Stimulated activated CD8-positive, alpha-beta memory T cell treated with anti-CD3 and anti-CD28 coated beads, Interleukin-12 subunit alpha, Interleukin-12 subunit beta, amount 100 ng/mL, for 4 hours (primary cell): ENCODE measurements around the gene ANXA2.

ENCODE experiments used
- DNase-seq: peaks from one replicate; pipeline ENCODE4 v3.0.0-alpha.2; 2020; ENCODE audit warnings: low read depth

Gene ANXA2

DNA sequence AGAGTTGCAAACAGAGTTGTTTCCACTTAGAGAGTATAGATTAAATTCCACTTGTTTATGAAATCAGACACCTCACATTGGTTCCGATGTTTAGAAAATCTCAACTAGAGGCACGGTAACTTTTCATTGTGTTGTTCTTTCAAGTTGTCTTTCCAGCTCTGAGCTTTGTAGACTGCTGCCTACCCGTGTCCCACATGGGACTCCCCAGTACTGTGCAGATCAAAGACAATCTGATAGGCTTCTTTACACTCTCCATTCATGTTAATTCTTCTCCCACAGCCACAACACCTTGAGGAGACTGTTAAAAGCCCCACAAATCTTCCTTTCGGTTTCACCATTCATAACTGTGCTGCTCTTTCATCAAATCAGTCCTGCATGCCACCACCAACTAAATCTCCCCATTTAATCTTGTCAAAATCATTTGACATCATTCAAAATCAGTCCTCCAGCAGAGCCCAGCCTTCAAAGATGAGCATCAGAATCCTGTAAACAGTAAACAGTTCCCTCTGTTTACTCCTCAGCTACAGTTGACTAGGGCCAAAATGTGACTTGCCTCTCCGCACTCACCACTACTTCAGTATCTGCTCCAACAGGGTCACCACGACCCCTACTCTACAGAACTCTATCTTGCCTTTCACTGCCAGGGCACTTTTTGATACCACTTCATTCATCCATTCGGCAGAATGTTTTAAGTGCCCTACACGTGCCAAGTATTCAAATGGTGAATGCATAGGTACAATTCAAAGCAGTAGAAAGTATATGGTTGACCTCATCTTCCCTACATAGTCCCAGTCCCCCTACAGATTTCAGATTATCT lies 8.3 kb downstream of the ANXA2 start:
- DNase-seq: no peak

- no peak for DNase-seq
These were observed 10.5 kb downstream of the ANXA2 start for GRCh38 chr15:60387321-60387720.

DNA sequence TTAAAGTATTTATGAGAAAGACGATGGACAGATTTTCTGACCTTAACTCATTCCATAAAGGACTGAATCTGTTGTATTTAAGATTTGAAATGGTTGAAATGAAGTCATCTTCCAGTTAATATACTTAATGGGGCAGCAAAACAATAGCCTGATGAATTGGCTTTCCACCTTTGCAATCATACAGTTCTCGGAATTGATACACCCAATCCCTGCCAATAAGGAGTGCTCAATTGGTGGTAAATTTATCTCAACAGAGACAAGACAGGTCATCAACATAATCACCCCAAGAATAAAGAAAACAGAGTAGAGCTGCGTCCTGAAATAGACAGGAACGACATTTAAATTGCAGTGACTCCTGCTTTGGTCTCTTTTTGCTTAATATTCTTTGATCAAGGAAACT lies 11.2 kb downstream of the ANXA2 start:
- DNase-seq: no peak

- no peak for DNase-seq
These were observed 11.9 kb downstream of the ANXA2 start for GRCh38 chr15:60385620-60386552.

- no peak for DNase-seq
These were observed 13.2 kb downstream of the ANXA2 start for GRCh38 chr15:60384526-60385126.

DNA sequence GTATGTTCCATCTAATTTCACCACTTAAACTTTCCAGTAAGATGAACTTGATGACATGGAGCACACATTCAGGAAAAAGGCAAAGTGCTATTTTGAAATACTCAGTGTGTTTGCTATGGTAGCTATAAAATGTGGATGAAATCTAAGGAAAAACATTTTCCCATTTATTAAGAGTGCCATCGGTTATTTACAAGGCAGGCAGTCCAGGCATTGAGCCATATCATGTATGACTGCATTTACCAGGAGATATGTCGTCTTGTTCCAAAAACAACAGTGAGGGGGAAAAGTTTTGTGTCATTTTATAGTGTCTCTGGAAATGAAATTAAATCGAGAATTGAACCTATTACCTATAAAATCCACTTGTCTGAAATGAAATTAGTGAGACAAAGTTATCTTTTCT lies 13.7 kb downstream of the ANXA2 start:
- DNase-seq: no peak

GRCh38 chr15:60382773-60383674 lies 14.8 kb downstream of the ANXA2 start:
- DNase-seq: no peak

DNA sequence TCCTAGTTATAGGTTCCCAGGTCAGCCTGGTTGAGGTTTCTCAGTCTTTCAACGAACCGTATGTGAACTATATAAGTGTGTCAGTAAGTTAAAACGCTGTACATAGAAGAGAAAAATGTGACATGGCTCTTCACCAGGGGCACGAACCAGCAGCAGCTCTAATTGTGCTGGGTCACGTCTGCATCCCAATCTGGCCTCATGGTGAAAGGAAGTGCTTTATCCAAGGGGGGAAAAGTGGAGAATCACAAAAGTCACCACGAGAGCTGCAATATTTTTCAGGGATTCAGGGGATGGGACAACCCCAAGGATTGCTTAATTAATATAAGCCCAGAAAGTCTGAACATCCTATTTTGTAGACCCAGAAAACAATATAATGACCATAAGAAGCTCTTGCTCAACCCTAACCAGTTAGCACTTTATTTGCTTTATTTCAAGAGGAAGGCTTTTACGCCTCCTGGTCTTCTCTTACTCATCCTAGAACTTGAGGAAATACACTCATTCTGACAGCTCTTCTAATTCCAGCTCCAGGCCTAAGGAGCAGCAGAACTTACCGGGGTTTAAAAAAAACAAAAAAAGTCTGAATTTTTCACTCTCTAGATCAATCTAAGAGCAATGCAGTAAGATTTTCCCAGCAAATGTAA lies 16.5 kb downstream of the ANXA2 start:
- no peak for DNase-seq

DNA sequence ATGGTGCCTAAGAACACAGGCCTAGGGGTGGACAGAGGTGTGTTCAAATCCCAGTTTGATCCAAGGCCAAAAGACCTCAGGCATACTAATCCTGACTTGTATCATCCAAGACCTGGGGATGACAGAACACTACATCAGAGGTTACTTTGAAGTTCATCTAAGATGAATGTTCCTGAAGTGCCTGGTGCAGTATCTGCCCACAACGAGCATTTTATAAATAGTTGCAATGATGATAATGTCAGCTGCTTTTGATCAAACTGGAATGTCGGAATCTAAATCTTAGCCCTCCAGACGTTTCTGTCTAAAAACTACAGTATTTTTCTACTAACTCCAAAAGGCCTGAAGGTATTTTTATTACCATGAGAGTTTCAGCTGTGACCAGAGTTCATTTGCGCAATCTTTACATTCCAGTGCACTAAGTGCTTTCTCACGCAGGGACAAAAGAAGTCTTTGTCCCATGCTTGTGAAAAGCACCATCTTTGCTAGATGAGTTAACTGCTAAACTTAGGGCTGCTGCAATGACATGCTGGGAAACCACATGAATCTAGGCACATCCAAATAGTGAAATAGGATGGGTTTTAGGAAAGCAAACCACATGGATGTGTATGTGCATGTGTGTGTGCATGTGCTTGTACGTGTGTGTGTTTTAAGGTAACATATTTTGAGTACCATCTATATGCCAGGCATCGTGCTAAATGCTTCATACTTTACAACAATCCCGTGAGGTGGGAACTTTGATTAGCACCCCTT lies 18.1 kb downstream of the ANXA2 start:
- DNase-seq: no peak

GRCh38 chr15:60379185-60379524 lies 18.6 kb downstream of the ANXA2 start:
- DNase-seq: no peak

DNA sequence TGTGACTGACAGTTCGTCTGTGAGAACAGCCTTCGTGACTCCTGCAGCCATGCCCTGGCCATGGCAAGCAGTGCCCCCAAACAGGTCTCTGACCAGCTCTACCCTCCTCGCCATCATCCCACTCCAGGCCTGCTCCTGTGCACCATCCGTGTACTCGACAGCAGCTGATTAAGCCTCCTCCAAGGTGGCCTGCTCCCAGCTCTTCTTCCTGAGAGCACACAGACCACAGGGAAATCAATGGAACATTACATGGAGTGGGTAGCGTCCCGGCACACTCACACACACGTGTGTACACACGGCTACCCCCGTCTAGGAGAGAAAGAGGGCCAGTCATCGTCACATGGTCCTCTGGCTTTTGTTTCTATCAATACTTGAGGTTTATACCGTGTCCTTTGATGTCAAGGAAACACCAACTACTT lies 21.1 kb downstream of the ANXA2 start:
- no peak for DNase-seq

GRCh38 chr15:60375306-60375705 lies 22.5 kb downstream of the ANXA2 start:
- DNase-seq: no peak

DNA sequence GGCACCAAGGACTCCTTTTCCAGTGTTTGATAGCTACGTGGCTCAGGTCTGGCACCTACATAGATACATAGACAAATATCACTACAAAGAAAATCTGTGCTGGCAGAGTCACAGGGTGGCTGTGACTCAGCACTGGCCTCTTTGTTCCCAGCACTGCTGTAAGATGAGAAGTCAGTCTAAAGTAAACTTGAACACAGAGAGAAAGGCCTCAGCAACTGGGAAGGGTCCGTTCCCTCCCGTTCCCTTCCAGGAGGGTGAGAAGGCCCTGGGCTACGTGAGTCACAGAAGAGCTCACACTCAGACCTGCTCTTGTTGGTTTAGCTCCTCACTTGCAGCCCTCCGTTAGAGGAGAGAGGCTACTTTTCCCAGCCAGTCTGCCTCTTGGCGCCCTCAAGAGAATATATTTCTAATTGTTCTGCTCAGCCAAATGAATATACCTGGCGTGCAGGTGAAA lies 23.1 kb downstream of the ANXA2 start:
- no peak for DNase-seq

DNA sequence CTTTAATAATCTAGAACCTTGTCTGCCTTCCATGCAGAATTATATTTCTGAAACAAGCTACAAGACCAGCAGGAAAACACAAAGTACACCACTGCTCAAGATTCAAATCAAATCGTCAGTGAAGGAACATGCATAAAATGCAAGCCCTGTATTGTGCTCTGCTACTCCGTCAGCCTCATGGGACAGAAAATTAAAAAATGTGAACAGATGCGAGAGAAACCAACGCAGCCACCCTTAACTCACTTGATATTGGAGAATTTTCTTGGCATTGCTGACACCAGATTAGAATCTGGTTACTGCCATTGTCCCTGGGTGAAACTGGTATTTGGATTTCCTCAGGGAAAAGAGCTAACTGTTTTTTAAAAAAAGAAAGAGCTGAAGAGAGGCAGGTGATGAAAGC lies 23.6 kb downstream of the ANXA2 start:
- DNase-seq: no peak

DNA sequence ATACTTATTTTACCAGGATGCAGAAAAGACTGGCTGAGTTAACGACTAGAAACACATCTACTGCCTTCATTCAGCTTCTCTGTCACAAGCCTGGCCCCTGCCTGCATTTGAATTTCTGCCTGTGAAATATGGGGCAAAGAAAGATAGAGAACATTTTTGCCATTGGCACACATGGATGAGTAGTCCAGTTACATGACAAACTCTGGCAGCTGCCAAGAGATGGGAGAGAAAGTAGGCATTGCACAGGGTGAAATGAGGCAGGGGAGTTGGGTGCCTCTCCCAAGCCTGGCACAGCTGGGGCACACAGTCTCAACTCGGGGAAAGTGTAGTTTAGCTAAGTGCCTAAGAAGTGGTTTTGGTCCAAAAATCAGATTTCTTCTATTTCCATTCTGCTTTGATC lies 24.0 kb downstream of the ANXA2 start:
- DNase-seq: no peak

DNA sequence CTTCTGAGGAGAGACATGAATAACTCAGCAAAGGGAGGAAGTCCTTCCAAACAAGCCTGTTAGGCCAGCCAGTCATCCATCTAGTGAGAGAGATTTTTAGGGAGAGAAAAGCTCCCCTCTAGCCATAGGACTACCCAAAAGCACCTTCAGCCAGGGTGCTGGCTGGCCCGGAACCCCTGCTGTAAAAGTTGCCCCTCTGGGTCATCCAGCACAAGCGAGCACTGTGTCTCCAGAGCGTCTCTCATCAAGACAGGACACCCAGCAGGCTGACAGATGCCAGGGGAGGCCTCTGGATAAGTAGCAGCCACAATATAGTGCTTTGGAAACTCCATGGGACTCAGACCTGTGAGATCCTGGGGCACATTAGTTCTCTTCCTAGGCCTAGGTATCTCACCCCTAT lies 24.5 kb downstream of the ANXA2 start:
- DNase-seq: no peak

- DNase-seq: no peak
These were observed 25.0 kb downstream of the ANXA2 start for GRCh38 chr15:60372756-60373155.

- no peak for DNase-seq
These were observed 25.6 kb downstream of the ANXA2 start for GRCh38 chr15:60372227-60372626.

- DNase-seq: no peak
These were observed 26.4 kb downstream of the ANXA2 start for GRCh38 chr15:60371175-60372051.

GRCh38 chr15:60370869-60371136 lies 27.0 kb downstream of the ANXA2 start:
- no peak for DNase-seq
